ENCODE data around the gene DMTF1. TPM values are rescaled to one million over a fixed set of nuclear protein-coding genes. Genes with fewer than 3 reads are reported as not detected.
A peak's percentile ranks its signal among the peaks of the same experiment; 100 is the strongest.
"Not testable (repeated sequence)": the region's sequence is repeated elsewhere in the genome, so short reads cannot be mapped to it uniquely, and the experiment has no call there.

DMTF1 gene
- total and polyA plus RNA-seq, 2 experiments from 2014 or later: 44.6 to 68.7 TPM

DNA sequence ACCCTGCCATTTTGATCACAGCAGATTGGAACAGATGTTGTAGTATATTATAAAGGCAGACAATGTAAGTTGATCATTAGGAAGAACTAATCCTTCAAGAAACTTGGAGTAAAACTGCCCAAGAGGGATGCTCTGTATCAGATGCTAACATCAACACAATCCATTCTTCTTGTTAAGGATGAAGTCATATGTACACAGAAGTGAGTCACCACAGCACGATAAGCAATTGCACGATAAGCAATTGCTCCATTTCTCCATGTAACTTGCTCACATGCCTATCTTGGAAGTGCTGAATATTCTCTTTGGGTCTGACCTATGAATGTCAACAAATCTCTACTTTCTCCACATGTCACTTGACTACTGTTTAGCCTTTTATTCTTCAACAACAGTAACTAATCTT, 41.5 kb upstream of the DMTF1 start:
- TF ChIP-seq, protein P1, sequence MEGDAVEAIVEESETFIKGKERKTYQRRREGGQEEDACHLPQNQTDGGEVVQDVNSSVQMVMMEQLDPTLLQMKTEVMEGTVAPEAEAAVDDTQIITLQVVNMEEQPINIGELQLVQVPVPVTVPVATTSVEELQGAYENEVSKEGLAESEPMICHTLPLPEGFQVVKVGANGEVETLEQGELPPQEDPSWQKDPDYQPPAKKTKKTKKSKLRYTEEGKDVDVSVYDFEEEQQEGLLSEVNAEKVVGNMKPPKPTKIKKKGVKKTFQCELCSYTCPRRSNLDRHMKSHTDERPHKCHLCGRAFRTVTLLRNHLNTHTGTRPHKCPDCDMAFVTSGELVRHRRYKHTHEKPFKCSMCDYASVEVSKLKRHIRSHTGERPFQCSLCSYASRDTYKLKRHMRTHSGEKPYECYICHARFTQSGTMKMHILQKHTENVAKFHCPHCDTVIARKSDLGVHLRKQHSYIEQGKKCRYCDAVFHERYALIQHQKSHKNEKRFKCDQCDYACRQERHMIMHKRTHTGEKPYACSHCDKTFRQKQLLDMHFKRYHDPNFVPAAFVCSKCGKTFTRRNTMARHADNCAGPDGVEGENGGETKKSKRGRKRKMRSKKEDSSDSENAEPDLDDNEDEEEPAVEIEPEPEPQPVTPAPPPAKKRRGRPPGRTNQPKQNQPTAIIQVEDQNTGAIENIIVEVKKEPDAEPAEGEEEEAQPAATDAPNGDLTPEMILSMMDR (IDR thresholded peaks at IDR 0.05; ENCODE audit: low read depth, low read length): no peak
- DNase-seq (ENCODE audit: low read depth in 1 of 2, low spot score in 1 of 2): peak in 1 of 2 donors; percentile 73
- Histone ChIP-seq H3K27me3 (peaks cover 43% of the 10 kb centered on the region), H3K4me3 (no peak overlapping the region), H3K36me3 (no peaks in the 10 kb centered on the region), H3K27ac (no peak overlapping the region), H3K9me3 (ENCODE audit: low read depth) (peaks cover 4% of the 10 kb centered on the region), H3K4me1 (ENCODE audit: low read depth) (peaks cover 9% of the 10 kb centered on the region)

DNA sequence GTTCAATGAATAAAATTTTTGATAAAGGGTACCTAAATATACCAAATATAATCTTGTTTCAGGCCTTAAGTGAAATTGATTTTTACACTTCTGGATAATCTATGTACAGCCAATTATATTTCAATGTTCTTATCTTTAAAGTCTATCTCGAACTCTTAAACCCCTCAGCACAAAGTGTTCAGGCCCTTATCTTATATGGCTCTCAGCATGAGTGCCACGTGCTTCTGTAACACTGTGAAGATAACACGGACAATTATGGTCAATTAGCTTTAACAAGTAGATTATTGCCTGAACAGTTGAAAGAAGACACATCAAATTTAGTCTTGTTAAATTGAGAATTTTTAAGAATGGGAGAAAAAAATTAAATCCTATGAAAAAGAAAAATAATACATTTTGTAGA, 40.4 kb upstream of the DMTF1 start:
- Histone ChIP-seq H3K4me3 (no peak overlapping the region), H3K27ac (no peak overlapping the region), H3K36me3 (no peaks in the 10 kb centered on the region), H3K27me3 (peaks cover 47% of the 10 kb centered on the region), H3K9me3 (ENCODE audit: low read depth) (peaks cover 4% of the 10 kb centered on the region), H3K4me1 (ENCODE audit: low read depth) (peaks cover 9% of the 10 kb centered on the region)
- DNase-seq (ENCODE audit: low read depth in 1 of 2, low spot score in 1 of 2): no peak
- TF ChIP-seq, protein P1 (IDR thresholded peaks at IDR 0.05; ENCODE audit: low read depth, low read length): no peak

DNA sequence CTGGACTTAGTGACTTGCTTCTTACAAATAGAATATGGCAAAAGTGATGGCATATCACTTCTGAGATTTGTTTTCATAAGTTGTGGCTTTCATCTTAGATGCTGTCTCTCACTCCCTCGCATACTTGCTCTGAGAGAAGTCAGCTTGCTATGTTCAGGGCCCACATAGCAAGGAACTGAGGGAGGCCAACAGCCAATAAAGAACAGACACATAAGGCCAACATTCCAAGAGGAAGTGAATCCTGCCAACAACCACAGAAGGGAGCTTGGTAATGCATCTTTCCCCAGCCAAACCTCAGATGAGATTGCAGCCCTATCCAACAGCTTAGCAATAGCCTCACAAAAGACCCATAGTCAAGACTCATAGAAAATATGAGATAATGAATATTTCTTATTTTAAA, 39.2 kb upstream of the DMTF1 start:
- Histone ChIP-seq H3K27ac (no peak overlapping the region), H3K9me3 (ENCODE audit: low read depth) (peaks cover 4% of the 10 kb centered on the region), H3K27me3 (peaks cover 47% of the 10 kb centered on the region), H3K4me1 (ENCODE audit: low read depth) (peaks cover 4% of the 10 kb centered on the region), H3K4me3 (no peak overlapping the region), H3K36me3 (no peaks in the 10 kb centered on the region)
- peak in 1 of 2 donors; percentile 97 for DNase-seq (ENCODE audit: low read depth in 1 of 2, low spot score in 1 of 2)
- TF ChIP-seq, protein P1 (IDR thresholded peaks at IDR 0.05; ENCODE audit: low read depth, low read length): no peak

DNA sequence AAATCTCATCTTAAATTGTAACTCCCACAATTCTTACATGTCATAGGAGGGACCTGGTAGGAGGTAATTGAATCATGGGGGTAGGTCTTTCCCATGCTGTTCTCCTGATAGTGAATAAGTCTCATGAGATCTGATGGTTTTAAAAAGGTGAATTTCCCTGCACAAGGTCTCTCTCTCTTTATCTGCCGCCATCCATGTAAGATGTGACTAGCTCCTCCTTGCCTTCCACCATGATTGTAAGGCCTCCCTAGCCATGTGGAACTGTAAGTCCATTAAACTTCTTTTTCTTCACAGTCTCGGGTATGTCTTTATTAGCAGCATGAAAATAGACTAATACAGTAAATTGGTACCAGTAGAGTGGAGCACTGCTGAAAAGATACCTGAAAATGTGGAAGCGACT, 38.3 kb upstream of the DMTF1 start:
- not testable (repeated sequence) for H3K36me3 ChIP-seq; H3K27ac ChIP-seq; DNase-seq (ENCODE audit: low read depth in 1 of 2, low spot score in 1 of 2); H3K4me1 ChIP-seq (ENCODE audit: low read depth); H3K9me3 ChIP-seq (ENCODE audit: low read depth); H3K4me3 ChIP-seq
- H3K27me3 ChIP-seq: peaks cover 38% of the 10 kb centered on the region

DNA sequence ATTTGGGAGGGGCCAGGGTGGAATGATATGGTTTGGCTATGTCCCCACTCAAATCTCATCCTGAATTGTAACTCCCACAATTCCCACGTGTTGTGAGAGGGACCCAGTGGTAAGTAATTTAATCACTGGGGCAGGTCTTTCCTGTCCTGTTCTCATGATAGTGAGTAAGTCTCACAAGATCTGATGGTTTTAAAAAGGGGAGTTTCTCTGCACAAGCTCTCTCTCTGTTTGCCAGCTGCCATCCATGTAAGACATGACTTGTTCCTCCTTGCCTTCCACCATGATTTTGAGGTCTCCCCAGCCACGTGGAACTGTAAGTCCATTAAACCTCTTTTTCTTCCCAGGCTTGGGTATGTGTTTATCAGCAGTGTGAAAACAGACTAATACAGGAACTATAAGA, 36.5 kb upstream of the DMTF1 start:
- not testable (repeated sequence) for DNase-seq (ENCODE audit: low read depth in 1 of 2, low spot score in 1 of 2); H3K9me3 ChIP-seq (ENCODE audit: low read depth); H3K36me3 ChIP-seq; H3K4me3 ChIP-seq; H3K27ac ChIP-seq; H3K4me1 ChIP-seq (ENCODE audit: low read depth)
- peaks cover 27% of the 10 kb centered on the region for H3K27me3 ChIP-seq

DNA sequence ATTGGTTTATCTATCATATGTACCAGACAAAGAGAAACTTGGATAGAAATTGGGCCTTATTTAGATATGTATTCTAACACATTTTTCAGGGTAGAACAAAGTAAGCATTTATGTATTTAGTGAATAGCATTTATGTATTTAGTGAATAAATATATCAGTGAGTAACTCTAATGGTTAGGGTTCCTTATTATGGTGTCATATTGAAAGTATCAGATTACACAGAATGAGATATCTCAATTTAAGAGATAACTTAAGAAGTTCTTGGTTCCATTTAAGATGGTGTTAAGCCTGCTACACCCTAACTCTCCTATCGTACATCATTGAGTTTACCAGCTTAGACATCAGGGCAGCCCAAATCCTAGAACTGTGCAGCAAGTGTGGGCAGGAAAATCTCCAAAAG, 35.9 kb upstream of the DMTF1 start:
- DNase-seq (ENCODE audit: low read depth in 1 of 2, low spot score in 1 of 2): no peak
- TF ChIP-seq, protein P1 (IDR thresholded peaks at IDR 0.05; ENCODE audit: low read depth, low read length): no peak
- no peak overlapping the region for H3K4me3 ChIP-seq
- no peaks in the 10 kb centered on the region for H3K36me3 ChIP-seq
- H3K27me3 ChIP-seq: peaks cover 28% of the 10 kb centered on the region
- H3K4me1 ChIP-seq (ENCODE audit: low read depth): peaks cover 4% of the 10 kb centered on the region
- H3K9me3 ChIP-seq (ENCODE audit: low read depth): peaks cover 4% of the 10 kb centered on the region
- no peak overlapping the region for H3K27ac ChIP-seq

DNA sequence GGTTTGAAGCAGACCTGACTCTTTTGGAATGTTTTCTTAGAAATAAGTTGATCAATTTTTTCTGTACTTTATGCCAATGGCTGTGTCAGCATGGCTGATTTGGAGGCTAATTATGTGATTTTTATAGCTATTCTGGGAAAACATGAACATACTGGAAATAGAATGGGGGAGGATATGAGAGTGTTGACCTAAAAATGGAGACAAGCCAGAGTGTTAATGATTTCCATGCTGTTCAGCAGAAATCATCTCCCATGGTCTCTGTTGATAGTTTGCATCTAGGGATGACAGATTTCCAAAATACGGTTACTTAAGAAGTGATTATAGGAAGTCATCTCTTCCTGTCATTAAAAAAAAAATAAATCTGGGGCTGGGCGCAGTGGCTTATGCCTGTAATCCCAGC, 32.7 kb upstream of the DMTF1 start:
- TF ChIP-seq, protein P1 (IDR thresholded peaks at IDR 0.05; ENCODE audit: low read depth, low read length): no peak
- H3K27ac ChIP-seq: no peak overlapping the region
- H3K36me3 ChIP-seq: no peaks in the 10 kb centered on the region
- H3K4me1 ChIP-seq (ENCODE audit: low read depth): no peaks in the 10 kb centered on the region
- peaks cover 32% of the 10 kb centered on the region for H3K27me3 ChIP-seq
- no peak for DNase-seq (ENCODE audit: low read depth in 1 of 2, low spot score in 1 of 2)
- H3K4me3 ChIP-seq: no peak overlapping the region
- no peaks in the 10 kb centered on the region for H3K9me3 ChIP-seq (ENCODE audit: low read depth)

Data from cardiac muscle cell (in vitro differentiated cells and primary cell).